H1 (cell line): ENCODE data around the gene SPATA21. TPM values are rescaled to one million over a fixed set of nuclear protein-coding genes. Genes with fewer than 3 reads are reported as not detected.

ENCODE experiments used
- CTCF ChIA-PET: fragments of 300-600 bp; sonication (Branson Sonifier 250); formaldehyde crosslinking; loops from one replicate; lab custom pipeline; 2021; ENCODE audit not compliant: partially characterized antibody; lab: Charles Lee
- POLR2A ChIA-PET: fragments of 300-600 bp; sonication (Branson Sonifier 250); formaldehyde crosslinking; loops from one replicate; lab custom pipeline; 2021; ENCODE audit warnings: inconsistent platforms; ENCODE audit not compliant: partially characterized antibody; lab: Charles Lee
- DNase-seq, 2 experiments: peaks; one replicate each; pipeline versions ENCODE4 v3.0.0 to v3.0.0-alpha.2; 2010 to 2022; ENCODE audit warnings: low spot score in 2 of 2, low read depth in 1 of 2, mixed read lengths in 1 of 2
- FAIRE-seq: peaks from 2 replicates; lab custom pipeline; 2011; peaks lifted over from hg19 to GRCh38; lab: Jason Lieb, UNC
- H2AFZ ChIP-seq: 2 replicates; pipeline ENCODE4 v1.8.1; 2012; ENCODE audit warnings: low read length, inconsistent platforms
- H2AK5ac ChIP-seq: 2 replicates; pipeline ENCODE4 v1.6.1; 2013; ENCODE audit warnings: low read depth, low read length
- H2BK120ac ChIP-seq: replicated peaks from 2 replicates; pipeline ENCODE3; 2013; ENCODE audit warnings: low read depth, low read length, inconsistent platforms
- H2BK12ac ChIP-seq: 2 replicates; pipeline ENCODE4 v1.6.1; 2013; ENCODE audit warnings: low read depth, low read length
- H2BK15ac ChIP-seq: 2 replicates; pipeline ENCODE4 v1.6.1; 2013; ENCODE audit warnings: low read length
- H2BK20ac ChIP-seq: 2 replicates; pipeline ENCODE4 v1.6.1; 2013; ENCODE audit warnings: low read length
- H2BK5ac ChIP-seq: 2 replicates; pipeline ENCODE4 v1.6.1; 2013; ENCODE audit warnings: low read depth, low read length
- H3K14ac ChIP-seq: 2 replicates; pipeline ENCODE4 v1.6.1; 2013; ENCODE audit warnings: inconsistent platforms; ENCODE audit not compliant: insufficient read length
- H3K18ac ChIP-seq: 2 replicates; pipeline ENCODE4 v1.6.1; 2013; ENCODE audit warnings: low read length; ENCODE audit errors: extremely low read depth
- H3K23ac ChIP-seq: 2 replicates; pipeline ENCODE4 v1.6.1; 2013; ENCODE audit warnings: inconsistent platforms; ENCODE audit not compliant: insufficient read length
- H3K23me2 ChIP-seq: 2 replicates; pipeline ENCODE4 v1.6.1; 2013; ENCODE audit warnings: low read depth, low read length
- H3K27ac ChIP-seq: 2 replicates; pipeline ENCODE4 v1.6.1; 2011; ENCODE audit warnings: low read depth, low read length, inconsistent platforms
- H3K27me3 ChIP-seq, 4 experiments: replicated peaks in 1 of 4; 1 replicate in 1 of 4; 2 replicates in 3 of 4; pipeline versions ENCODE4 v1.6.1 to v1.8.1; 2011 to 2013; ENCODE audit warnings: low read length in 3 of 4, mild to moderate bottlenecking in 3 of 4, inconsistent platforms in 2 of 4, mixed read lengths in 2 of 4, moderate library complexity in 1 of 4; ENCODE audit not compliant: control insufficient read depth in 3 of 4, insufficient read depth in 3 of 4; ENCODE audit errors: extremely low read depth in 1 of 4
- H3K36me3 ChIP-seq, 4 experiments: 2 replicates each; pipeline versions ENCODE4 v1.6.1 to v1.8.1; 2011 to 2013; ENCODE audit warnings: mild to moderate bottlenecking in 4 of 4, low read length in 3 of 4, moderate library complexity in 2 of 4, control low read depth in 1 of 4, inconsistent platforms in 1 of 4; ENCODE audit not compliant: insufficient read depth in 4 of 4, control insufficient read depth in 2 of 4
- H3K4ac ChIP-seq: replicated peaks from 2 replicates; pipeline ENCODE3; 2013; ENCODE audit warnings: low read length, low read depth, mixed read lengths, inconsistent platforms; ENCODE audit not compliant: insufficient read length
- H3K4me1 ChIP-seq, 4 experiments: replicated peaks in 1 of 4; 1 replicate in 1 of 4; 2 replicates in 3 of 4; pipeline versions ENCODE4 v1.6.1 to v1.8.1; 2011 to 2013; ENCODE audit warnings: low read length in 3 of 4, inconsistent platforms in 2 of 4, mixed read lengths in 1 of 4; ENCODE audit not compliant: insufficient read depth in 4 of 4, control insufficient read depth in 3 of 4
- H3K4me2 ChIP-seq, 2 experiments: 2 replicates each; pipeline versions ENCODE4 v1.6.1 to v1.8.1; 2011 to 2013; ENCODE audit warnings: low read depth in 2 of 2, low read length in 2 of 2, control low read depth in 1 of 2, inconsistent platforms in 1 of 2, mild to moderate bottlenecking in 1 of 2; ENCODE audit not compliant: insufficient read depth in 1 of 2
- H3K4me3 ChIP-seq, 4 experiments: fragments of 200-600, 300-600 bp in 1 of 4; sonication (generic), shearing (Covaris generic), sonication (Bioruptor Twin) in 1 of 4; 2 replicates each; pipeline versions ENCODE4 v1.5.1 to v1.8.1; 2011 to 2016; ENCODE audit warnings: low read length in 4 of 4, low read depth in 3 of 4, control low read depth in 2 of 4, inconsistent platforms in 2 of 4, mild to moderate bottlenecking in 2 of 4, mixed read lengths in 1 of 4, moderate library complexity in 1 of 4; ENCODE audit not compliant: insufficient read depth in 2 of 4; ENCODE audit errors: extremely low read depth in 1 of 4
- H3K56ac ChIP-seq: replicated peaks from 2 replicates; pipeline ENCODE3; 2013; ENCODE audit warnings: low read depth, mild to moderate bottlenecking, mixed read lengths, low read length, inconsistent platforms; ENCODE audit not compliant: insufficient read length
- H3K79me1 ChIP-seq: 2 replicates; pipeline ENCODE4 v1.6.1; 2013; ENCODE audit warnings: low read depth, low read length, control low read depth
- H3K79me2 ChIP-seq, 2 experiments: 2 replicates each; pipeline versions ENCODE4 v1.6.1 to v1.8.1; 2012 to 2013; ENCODE audit warnings: low read length in 2 of 2, mild to moderate bottlenecking in 2 of 2, inconsistent platforms in 1 of 2; ENCODE audit not compliant: insufficient read depth in 2 of 2, control insufficient read depth in 1 of 2
- H3K9ac ChIP-seq, 4 experiments: replicated peaks in 1 of 4; 1 replicate in 1 of 4; 2 replicates in 3 of 4; pipeline versions ENCODE4 v1.6.1 to v1.8.1; 2011 to 2013; ENCODE audit warnings: low read depth in 3 of 4, low read length in 3 of 4, control low read depth in 2 of 4, mild to moderate bottlenecking in 2 of 4, moderate library complexity in 2 of 4, inconsistent platforms in 1 of 4; ENCODE audit errors: extremely low read depth in 1 of 4
- H3K9me3 ChIP-seq, 2 experiments: 2 replicates each; pipeline versions ENCODE4 v1.6.1 to v1.8.1; 2012 to 2013; ENCODE audit warnings: mild to moderate bottlenecking in 2 of 2, moderate library complexity in 2 of 2, control low read depth in 1 of 2, inconsistent platforms in 1 of 2, low read depth in 1 of 2, low read length in 1 of 2, mixed read lengths in 1 of 2; ENCODE audit not compliant: insufficient read depth in 2 of 2
- H4K20me1 ChIP-seq, 2 experiments: replicated peaks in 1 of 2; 2 replicates each; pipeline versions ENCODE3 to v1.8.1; 2011 to 2013; ENCODE audit warnings: inconsistent platforms in 2 of 2, low read length in 2 of 2, mild to moderate bottlenecking in 1 of 2; ENCODE audit not compliant: insufficient read depth in 2 of 2, control insufficient read depth in 1 of 2
- H4K5ac ChIP-seq: 2 replicates; pipeline ENCODE4 v1.6.1; 2013; ENCODE audit warnings: low read length, low read depth, mixed read lengths, inconsistent platforms; ENCODE audit not compliant: insufficient read length
- H4K8ac ChIP-seq: 2 replicates; pipeline ENCODE4 v1.8.0; 2013; ENCODE audit warnings: mild to moderate bottlenecking, moderate library complexity, low read length, inconsistent platforms; ENCODE audit not compliant: insufficient read depth; ENCODE audit errors: extremely low read depth
- H4K91ac ChIP-seq: replicated peaks from 2 replicates; pipeline ENCODE3; 2013; ENCODE audit warnings: low read length, mixed read lengths, inconsistent platforms; ENCODE audit not compliant: insufficient read length
- CBX5 ChIP-seq: fragments of 300-800, 300-1000 bp; sonication (generic); IDR thresholded peaks from 2 replicates; pipeline ENCODE4 v1.7.1; 2016; ENCODE audit warnings: antibody characterized with exemption, low read length, low read depth
- WGBS, 2 experiments: shearing (Covaris generic) in 1 of 2; methylation state at CpG; one replicate each; pipeline versions ENCODE4 v1.1.6 to v1.1.7; 2013 to 2015; ENCODE audit warnings: low lambda C conversion rate in 2 of 2, mixed read lengths in 2 of 2, inconsistent platforms in 1 of 2, low coverage in 1 of 2, missing lambda C conversion rate in 1 of 2; ENCODE audit not compliant: insufficient replicate concordance in 2 of 2, insufficient coverage in 1 of 2, insufficient read length in 1 of 2; ENCODE audit errors: extremely low coverage in 1 of 2, missing lambda C conversion rate in 1 of 2; 5-methylcytosine and 5-hydroxymethylcytosine counted together
- polyA plus RNA-seq, 7 experiments: library from polyadenylated mRNA; depleted of rRNA in 3 of 7; stranded (reverse) in 5 of 7; unstranded in 2 of 7; fragments of >200 nt in 5 of 7; fragments of 200-250 nt in 2 of 7; gene quantifications; 1 replicate in 5 of 7; 2 replicates in 1 of 7; 4 replicates in 1 of 7; pipeline versions ENCODE4 v1.2.1 to v1.2.3, GENCODE V29; 2011 to 2013; ENCODE audit warnings: missing spikeins in 2 of 7, mixed read lengths in 2 of 7
- total RNA-seq: library from RNA; stranded (reverse); fragmentation: NEBNext Ultra II Directional; extraction: Animal tissue kit (Norgen Biotek cat#: 25700); gene quantifications from 2 replicates; pipeline ENCODE4 v1.2.1, GENCODE V29; 2021

The SPATA21 gene
- total and polyA plus RNA-seq, 2 of the 8 experiments (the other 6 are each of a cell fraction or from before 2014, with no cell fraction given) = not detected

DNA sequence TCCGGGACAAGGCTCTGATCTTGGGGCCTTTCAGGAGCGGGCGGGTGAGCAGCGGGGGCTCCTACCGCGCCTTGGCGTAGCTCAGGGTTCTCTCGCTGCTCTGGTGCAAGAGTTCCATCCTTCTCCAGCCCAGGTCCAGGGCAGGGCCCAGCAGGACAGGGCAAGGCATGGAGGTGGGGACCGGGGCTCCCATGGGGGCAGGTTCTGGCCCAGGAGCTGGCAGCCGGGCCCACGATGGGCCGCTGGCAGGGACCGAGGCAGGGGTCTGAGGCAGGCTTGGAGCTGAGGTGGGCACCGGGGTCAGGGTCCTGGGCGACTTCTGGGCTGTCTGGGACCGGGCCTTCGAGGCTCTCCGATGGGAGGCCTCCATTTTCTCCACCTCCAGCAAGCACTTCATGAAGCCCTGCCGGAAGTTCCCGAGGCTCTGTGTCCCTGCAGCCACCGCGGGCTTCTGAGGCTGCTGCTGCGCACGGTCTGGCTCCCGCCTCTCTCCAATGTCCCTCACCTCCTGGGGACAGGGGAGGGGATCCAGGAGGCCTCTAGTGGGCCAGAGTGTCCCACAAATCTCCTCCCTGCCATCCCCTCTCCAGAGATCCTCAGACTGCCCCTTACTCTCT lies 27.6 kb downstream of the SPATA21 start:
- Histone ChIP-seq H3K27ac (no peak overlapping the region), H2BK12ac (0 out of 2 replicates have a peak overlapping the region, but pooled peaks have one; percentile 9), H3K79me2 (no peaks in the 10 kb centered on the region), H4K91ac (peak overlapping the region; percentile 56), H2BK5ac (no peak overlapping the region), H3K23ac (no peak overlapping the region), H4K8ac (peak overlapping the region; percentile 72), H2BK15ac (no peak overlapping the region), H3K18ac (no peak overlapping the region; the same call in 1 of the 2 replicates), H2AFZ (no peak overlapping the region), H3K79me1 (no peaks in the 10 kb centered on the region), H3K56ac (no peak overlapping the region), H4K20me1 (no peaks in the 10 kb centered on the region), H3K4me3 (no peak overlapping the region), H3K4ac (no peak overlapping the region), H3K14ac (no peak overlapping the region), H2BK20ac (no peak overlapping the region), H3K9me3 (no peaks in the 10 kb centered on the region), H3K9ac (no peak overlapping the region), H3K4me2 (no peak overlapping the region), H2AK5ac (no peak overlapping the region), H3K27me3 (no peaks in the 10 kb centered on the region; a peak in 1 of 7 replicates), H3K4me1 (peaks cover 0 to 2% (median 0%) of the 10 kb centered on the region in 4 experiments; a peak in 1 of 7 replicates), H4K5ac (no peak overlapping the region), H3K36me3 (no peaks in the 10 kb centered on the region), H3K23me2 (no peaks in the 10 kb centered on the region), H2BK120ac (no peak overlapping the region)
- no peak for DNase-seq
- ChIA-PET POLR2A (interaction anchor here (1.3 to 1.6 kb wide), 3 partner anchors 9 to 57 kb away, joined by 3 to 5 read pairs (median 4); partner anchors contain the start of gene FBXO42), CTCF (interaction anchor here (0.6 to 1.4 kb wide), 4 partner anchors 28 to 119 kb away, joined by 3 to 5 read pairs (median 3); no protein-coding TSS in a partner anchor)
- no peak for FAIRE-seq
- 90% methylated on average over 24 of the region's 25 CpGs; no CpG with 5 or more reads in 1 of the 2 experiments for WGBS, 2 experiments
- TF ChIP-seq CBX5 = no peak
